ENCODE data around the gene GALNS.

Gene GALNS

GRCh38 chr16:88866151-88866920 is 9.6 kb upstream of the GALNS start, which contains the start of gene PABPN1L:
TSS of gene PABPN1L (minus strand) at chr16:88866660. CDS start at chr16:88866606, 54 bp downstream.
- H3K9me3 ChIP-seq (ENCODE audit: insufficient read depth, low read length): no peaks in the 10 kb centered on the region
- H3K27me3 ChIP-seq (ENCODE audit: low read length): no peaks in the 10 kb centered on the region
- TF ChIP-seq CTCF (IDR thresholded peaks at IDR 0.05; ENCODE audit: insufficient read depth, low read length, poor library complexity, severe bottlenecking): no peak
- no peak for TF ChIP-seq EZH2phosphoT487 (conservative IDR thresholded peaks at IDR 0.05; ENCODE audit: low read length)
- no peak within 1 kb of the TSS for H2AFZ ChIP-seq (ENCODE audit: low read depth, low read length, severe bottlenecking)
- no peaks in the 10 kb centered on the region for H3F3A ChIP-seq (ENCODE audit: insufficient read depth)
- H3K9me2 ChIP-seq (replicated peaks; ENCODE audit: insufficient read depth, low read length): no peaks in the 10 kb centered on the region
- no peaks in the 10 kb centered on the region for H3K36me3 ChIP-seq (ENCODE audit: low read length)
- H3K9ac ChIP-seq (ENCODE audit: low read length): no peak within 1 kb of the TSS
- no peaks in the 10 kb centered on the region for H4K20me1 ChIP-seq (ENCODE audit: low read depth, low read length)
- no peak within 1 kb of the TSS for H3K4me2 ChIP-seq (ENCODE audit: low read depth, low read length, poor library complexity, severe bottlenecking)
- no peak within 1 kb of the TSS for H3K27ac ChIP-seq (ENCODE audit: low read depth, low read length)
- H3K4me3 ChIP-seq (ENCODE audit: insufficient read depth, low read length, poor library complexity, severe bottlenecking): no peak within 1 kb of the TSS
- H3K79me2 ChIP-seq (ENCODE audit: insufficient read depth, low read length): no peaks in the 10 kb centered on the region

GRCh38 chr16:88865742-88866141 is 9.0 kb upstream of the GALNS start:
- H4K20me1 ChIP-seq (ENCODE audit: low read depth, low read length): no peaks in the 10 kb centered on the region
- H3K27ac ChIP-seq (ENCODE audit: low read depth, low read length): no peak overlapping the region
- H3K9me2 ChIP-seq (replicated peaks; ENCODE audit: insufficient read depth, low read length): no peaks in the 10 kb centered on the region
- no peaks in the 10 kb centered on the region for H3K27me3 ChIP-seq (ENCODE audit: low read length)
- no peaks in the 10 kb centered on the region for H3K9me3 ChIP-seq (ENCODE audit: insufficient read depth, low read length)
- H3F3A ChIP-seq (ENCODE audit: insufficient read depth): no peaks in the 10 kb centered on the region
- H2AFZ ChIP-seq (ENCODE audit: low read depth, low read length, severe bottlenecking): no peak overlapping the region
- TF ChIP-seq EZH2phosphoT487 (conservative IDR thresholded peaks at IDR 0.05; ENCODE audit: low read length) (no peak), CTCF (IDR thresholded peaks at IDR 0.05; ENCODE audit: insufficient read depth, low read length, poor library complexity, severe bottlenecking) (no peak)
- no peaks in the 10 kb centered on the region for H3K36me3 ChIP-seq (ENCODE audit: low read length)
- H3K4me3 ChIP-seq (ENCODE audit: insufficient read depth, low read length, poor library complexity, severe bottlenecking): no peak overlapping the region
- H3K79me2 ChIP-seq (ENCODE audit: insufficient read depth, low read length): no peaks in the 10 kb centered on the region
- no peak overlapping the region for H3K4me2 ChIP-seq (ENCODE audit: low read depth, low read length, poor library complexity, severe bottlenecking)
- H3K9ac ChIP-seq (ENCODE audit: low read length): no peak overlapping the region

GRCh38 chr16:88865310-88865709 is 8.6 kb upstream of the GALNS start:
- H3K36me3 ChIP-seq (ENCODE audit: low read length): no peaks in the 10 kb centered on the region
- H3K4me3 ChIP-seq (ENCODE audit: insufficient read depth, low read length, poor library complexity, severe bottlenecking): no peak overlapping the region
- H3K9ac ChIP-seq (ENCODE audit: low read length): no peak overlapping the region
- no peaks in the 10 kb centered on the region for H3K9me3 ChIP-seq (ENCODE audit: insufficient read depth, low read length)
- H3K27ac ChIP-seq (ENCODE audit: low read depth, low read length): no peak overlapping the region
- H3K27me3 ChIP-seq (ENCODE audit: low read length): no peaks in the 10 kb centered on the region
- H3F3A ChIP-seq (ENCODE audit: insufficient read depth): no peaks in the 10 kb centered on the region
- TF ChIP-seq CTCF (IDR thresholded peaks at IDR 0.05; ENCODE audit: insufficient read depth, low read length, poor library complexity, severe bottlenecking) (no peak), EZH2phosphoT487 (conservative IDR thresholded peaks at IDR 0.05; ENCODE audit: low read length) (no peak)
- no peaks in the 10 kb centered on the region for H3K9me2 ChIP-seq (replicated peaks; ENCODE audit: insufficient read depth, low read length)
- H2AFZ ChIP-seq (ENCODE audit: low read depth, low read length, severe bottlenecking): no peak overlapping the region
- no peaks in the 10 kb centered on the region for H3K79me2 ChIP-seq (ENCODE audit: insufficient read depth, low read length)
- H4K20me1 ChIP-seq (ENCODE audit: low read depth, low read length): no peaks in the 10 kb centered on the region
- no peak overlapping the region for H3K4me2 ChIP-seq (ENCODE audit: low read depth, low read length, poor library complexity, severe bottlenecking)

Data from SU-DHL-6 (cell line).